Kidney (tissue), 22 donors: ENCODE measurements around the gene CXCR4. TPM values are rescaled to one million over a fixed set of nuclear protein-coding genes. Genes with fewer than 3 reads are reported as not detected.
A peak's percentile ranks its signal among the peaks of the same experiment; 100 is the strongest.

Experiments
- DNase-seq, 5 donors: peaks; one replicate each; pipeline ENCODE4 v3.0.0-alpha.2; 2013 to 2020
- FAIRE-seq: peaks from 2 replicates; lab custom pipeline; 2012; peaks lifted over from hg19 to GRCh38; lab: Jason Lieb, UNC
- H3K27ac ChIP-seq, 2 donors: one replicate each; pipeline ENCODE4 v1.7.0; 2013; ENCODE audit warnings: low read depth in 2 of 2, low read length in 2 of 2, inconsistent platforms in 1 of 2
- H3K27me3 ChIP-seq: one replicate; pipeline ENCODE4 v1.7.1; 2013; ENCODE audit warnings: low read length, inconsistent platforms; ENCODE audit not compliant: control insufficient read depth, insufficient read depth
- H3K36me3 ChIP-seq, 3 donors: one replicate each; pipeline versions ENCODE4 v1.7.0 to v1.7.1; 2013; ENCODE audit warnings: low read length in 3 of 3, control low read depth in 1 of 3, inconsistent platforms in 1 of 3; ENCODE audit not compliant: insufficient read depth in 3 of 3, control insufficient read depth in 2 of 3
- H3K4me1 ChIP-seq, 3 donors: one replicate each; pipeline versions ENCODE4 v1.7.0 to v1.7.1; 2013; ENCODE audit warnings: low read length in 3 of 3, inconsistent platforms in 1 of 3, low read depth in 1 of 3; ENCODE audit not compliant: control insufficient read depth in 2 of 3, insufficient read depth in 2 of 3
- H3K4me3 ChIP-seq, 3 donors: one replicate each; pipeline versions ENCODE4 v1.7.0 to v1.8.1; 2013; ENCODE audit warnings: low read length in 3 of 3, control low read depth in 1 of 3, inconsistent platforms in 1 of 3
- H3K9ac ChIP-seq, 3 donors: one replicate each; pipeline versions ENCODE4 v1.7.0 to v1.7.1; 2013; ENCODE audit warnings: low read length in 3 of 3, control low read depth in 1 of 3, inconsistent platforms in 1 of 3
- H3K9me3 ChIP-seq, 3 donors: one replicate each; pipeline versions ENCODE4 v1.7.0 to v1.7.1; 2013; ENCODE audit warnings: low read length in 3 of 3, control low read depth in 1 of 3, inconsistent platforms in 1 of 3; ENCODE audit not compliant: control insufficient read depth in 2 of 3, insufficient read depth in 1 of 3
- intact Hi-C: fragments of 100-400 bp; cut with DNase I; formaldehyde crosslinking; loops from one replicate; pipeline ENCODE4 v1.11.1; 2022
- long read RNA-seq, 10 donors: library from polyadenylated mRNA in 1 of 10; unstranded in 1 of 10; transcript quantifications; one replicate each; pipeline ENCODE4 v2.0.0 and lab custom pipeline, GENCODE V29; 2021 to 2026
- polyA plus RNA-seq: library from polyadenylated mRNA; stranded (reverse); fragments of 350-450 nt; fragmentation: Illumina TruSeq; extraction: RNeasy Lipid Tissue Mini Kit (QIAGEN cat#74804); gene quantifications from one replicate; pipeline ENCODE4 v1.2.3, GENCODE V29; 2014; ENCODE audit warnings: low read depth, low replicate concordance; ENCODE audit not compliant: insufficient read depth
- total RNA-seq: library from RNA; stranded (reverse); fragmentation: NEBNext Ultra II Directional; extraction: Animal tissue kit (Norgen Biotek cat#: 25700); gene quantifications from one replicate; pipeline ENCODE4 v1.2.1, GENCODE V29; 2021
- TF ChIP-seq, protein P1 (sequence below): IDR thresholded peaks from 3 replicates; pipeline ENCODE4 v1.5.1; 2012; ENCODE audit warnings: mild to moderate bottlenecking, moderate library complexity, borderline replicate concordance; ENCODE audit not compliant: insufficient read depth; ENCODE audit errors: extremely low read depth
- donor health status: control.
- donor health status: control.
- donor health status: control.
- donor health status: control.
- donor health status: control.
- donor health status: DM: yes; HTN: yes; CAD: no.
- donor health status: Normal renal cell carcinoma (clear cell type).

The CXCR4 gene
- total RNA-seq: 51.9 TPM
- 9.5 TPM for polyA plus RNA-seq
- long read RNA-seq, donor 1, transcript CXCR4-202 (1 exons, 1,895 nt): major isoform, 15 of 27 reads
- long read RNA-seq, donor 1, transcript CXCR4-201 (2 exons, 1,682 nt): minor isoform, 12 of 27 reads
- long read RNA-seq, donor 1, partial matches to known transcripts: 0 of 27 reads
- long read RNA-seq, donor 1, other reads (novel, unspliced or antisense): 0 of 27 reads
- long read RNA-seq, donor 2, transcript CXCR4-202 (1 exons, 1,895 nt): minor isoform, 7 of 19 reads
- long read RNA-seq, donor 2, transcript CXCR4-201 (2 exons, 1,682 nt): major isoform, 12 of 19 reads
- long read RNA-seq, donor 2, partial matches to known transcripts: 0 of 19 reads
- long read RNA-seq, donor 2, other reads (novel, unspliced or antisense): 0 of 19 reads
- long read RNA-seq, donor 3, transcript CXCR4-202 (1 exons, 1,895 nt): minor isoform, 8 of 27 reads
- long read RNA-seq, donor 3, transcript CXCR4-201 (2 exons, 1,682 nt): major isoform, 19 of 27 reads
- long read RNA-seq, donor 3, partial matches to known transcripts: 0 of 27 reads
- long read RNA-seq, donor 3, other reads (novel, unspliced or antisense): 0 of 27 reads
- long read RNA-seq, donor 4, transcript CXCR4-201 (2 exons, 1,682 nt): major isoform, 8 of 14 reads
- long read RNA-seq, donor 4, transcript CXCR4-202 (1 exons, 1,895 nt): minor isoform, 6 of 14 reads
- long read RNA-seq, donor 4, partial matches to known transcripts: 0 of 14 reads
- long read RNA-seq, donor 4, other reads (novel, unspliced or antisense): 0 of 14 reads
- long read RNA-seq, donor 5, partial matches to known transcripts: 0 of 2 reads
- long read RNA-seq, donor 5, other reads (novel, unspliced or antisense): 0 of 2 reads
- long read RNA-seq, donor 6, transcript CXCR4-202 (1 exons, 1,895 nt): minor isoform, 29 of 63 reads
- long read RNA-seq, donor 6, transcript CXCR4-201 (2 exons, 1,682 nt): major isoform, 34 of 63 reads
- long read RNA-seq, donor 6, partial matches to known transcripts: 0 of 63 reads
- long read RNA-seq, donor 6, other reads (novel, unspliced or antisense): 0 of 63 reads
- long read RNA-seq, donor 7, transcript CXCR4-201 (2 exons, 1,682 nt): major isoform, 17 of 20 reads
- long read RNA-seq, donor 7, partial matches to known transcripts: 0 of 20 reads
- long read RNA-seq, donor 7, other reads (novel, unspliced or antisense): 0 of 20 reads
- long read RNA-seq, donor 8, transcript CXCR4-201 (2 exons, 1,682 nt): major isoform, 25 of 43 reads
- long read RNA-seq, donor 8, transcript CXCR4-202 (1 exons, 1,895 nt): minor isoform, 18 of 43 reads
- long read RNA-seq, donor 8, partial matches to known transcripts: 0 of 43 reads
- long read RNA-seq, donor 8, other reads (novel, unspliced or antisense): 0 of 43 reads
- long read RNA-seq, donor 9, transcript CXCR4-201 (2 exons, 1,682 nt): major isoform, 9 of 16 reads
- long read RNA-seq, donor 9, transcript CXCR4-202 (1 exons, 1,895 nt): minor isoform, 7 of 16 reads
- long read RNA-seq, donor 9, partial matches to known transcripts: 0 of 16 reads
- long read RNA-seq, donor 9, other reads (novel, unspliced or antisense): 0 of 16 reads
- long read RNA-seq, donor 10, transcript CXCR4-201 (2 exons, 1,682 nt): minor isoform, 10 of 24 reads
- long read RNA-seq, donor 10, transcript CXCR4-202 (1 exons, 1,895 nt): major isoform, 14 of 24 reads
- long read RNA-seq, donor 10, partial matches to known transcripts: 0 of 24 reads
- long read RNA-seq, donor 10, other reads (novel, unspliced or antisense): 0 of 24 reads

DNA sequence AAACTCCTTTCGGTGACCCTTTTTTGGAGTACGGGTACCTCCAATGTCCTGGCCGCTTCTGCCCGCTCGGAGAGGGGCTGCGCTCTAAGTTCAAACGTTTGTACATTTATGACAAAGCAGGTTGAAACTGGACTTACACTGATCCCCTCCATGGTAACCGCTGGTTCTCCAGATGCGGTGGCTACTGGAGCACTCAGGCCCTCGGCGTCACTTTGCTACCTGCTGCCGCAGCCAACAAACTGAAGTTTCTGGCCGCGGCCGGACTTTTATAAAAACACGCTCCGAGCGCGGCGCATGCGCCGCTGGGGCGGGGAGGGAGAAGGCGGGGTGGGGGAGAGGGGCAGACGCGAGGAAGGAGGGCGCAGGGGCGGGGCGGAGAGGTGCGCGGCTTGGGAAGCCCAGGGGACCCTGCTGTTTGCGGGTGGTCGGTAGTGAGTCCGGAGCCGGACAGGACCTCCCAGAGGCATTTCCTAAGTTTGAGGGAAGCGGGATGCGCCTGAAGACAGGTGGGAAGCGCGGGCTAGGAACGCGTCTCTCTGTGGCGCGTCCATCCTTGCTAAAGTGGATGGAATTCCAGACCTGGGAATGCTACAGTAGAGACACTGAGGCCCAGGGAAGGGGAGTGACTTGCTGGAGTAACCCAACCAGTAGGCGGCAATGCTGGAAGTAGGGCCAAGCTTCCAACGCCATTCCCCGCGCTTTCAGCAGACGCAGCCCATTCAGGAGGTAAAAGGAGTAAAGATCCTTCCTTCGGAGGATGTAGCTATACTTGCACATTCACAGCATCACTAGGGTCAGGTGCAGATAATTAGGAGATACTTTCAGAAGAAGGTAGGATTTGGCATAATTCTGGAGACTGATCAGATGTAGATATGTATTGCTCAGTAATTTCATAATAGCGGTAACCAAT lies at the start of gene CXCR4:
Gene CXCR4, minus strand, starts transcription at position 241 of the 910 bp plus-strand sequence. Its CDS starts 89 bp downstream, at position 152.
- no peak for FAIRE-seq

DNA sequence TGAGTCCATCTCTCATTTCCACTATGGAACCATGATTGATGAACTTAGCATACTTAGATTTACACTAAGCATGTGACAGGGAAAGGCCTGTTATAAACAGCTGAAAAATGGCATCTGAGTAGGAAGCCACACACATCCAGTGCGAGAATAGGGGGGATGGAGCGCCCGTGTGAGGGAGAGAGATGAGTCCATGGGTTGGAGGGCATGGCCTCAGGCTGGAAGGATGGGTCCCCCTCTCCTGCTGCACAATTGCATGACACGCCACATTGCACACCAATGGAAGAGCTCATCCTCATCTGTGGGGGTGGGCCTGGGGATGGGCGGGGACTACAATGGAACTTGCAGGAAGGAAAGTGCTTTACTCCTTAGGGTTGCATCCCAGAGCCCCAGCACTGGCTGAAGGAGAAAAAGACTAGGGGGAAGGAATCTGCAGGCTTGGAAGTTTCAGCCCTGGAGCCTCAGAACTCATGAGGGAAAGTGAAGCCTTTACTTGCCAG lies 46.4 kb upstream of the CXCR4 start:
- H3K27ac ChIP-seq: no peak overlapping the region
- TF ChIP-seq, protein P1, sequence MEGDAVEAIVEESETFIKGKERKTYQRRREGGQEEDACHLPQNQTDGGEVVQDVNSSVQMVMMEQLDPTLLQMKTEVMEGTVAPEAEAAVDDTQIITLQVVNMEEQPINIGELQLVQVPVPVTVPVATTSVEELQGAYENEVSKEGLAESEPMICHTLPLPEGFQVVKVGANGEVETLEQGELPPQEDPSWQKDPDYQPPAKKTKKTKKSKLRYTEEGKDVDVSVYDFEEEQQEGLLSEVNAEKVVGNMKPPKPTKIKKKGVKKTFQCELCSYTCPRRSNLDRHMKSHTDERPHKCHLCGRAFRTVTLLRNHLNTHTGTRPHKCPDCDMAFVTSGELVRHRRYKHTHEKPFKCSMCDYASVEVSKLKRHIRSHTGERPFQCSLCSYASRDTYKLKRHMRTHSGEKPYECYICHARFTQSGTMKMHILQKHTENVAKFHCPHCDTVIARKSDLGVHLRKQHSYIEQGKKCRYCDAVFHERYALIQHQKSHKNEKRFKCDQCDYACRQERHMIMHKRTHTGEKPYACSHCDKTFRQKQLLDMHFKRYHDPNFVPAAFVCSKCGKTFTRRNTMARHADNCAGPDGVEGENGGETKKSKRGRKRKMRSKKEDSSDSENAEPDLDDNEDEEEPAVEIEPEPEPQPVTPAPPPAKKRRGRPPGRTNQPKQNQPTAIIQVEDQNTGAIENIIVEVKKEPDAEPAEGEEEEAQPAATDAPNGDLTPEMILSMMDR: no peak
- H3K27me3 ChIP-seq: no peaks in the 10 kb centered on the region
- no peaks in the 10 kb centered on the region for H3K9me3 ChIP-seq
- no peak for FAIRE-seq
- H3K4me1 ChIP-seq: no peaks in the 10 kb centered on the region
- intact Hi-C loops: no loop called here
- H3K36me3 ChIP-seq: no peaks in the 10 kb centered on the region
- no peak overlapping the region for H3K9ac ChIP-seq
- H3K4me3 ChIP-seq: no peak overlapping the region
- no peak for DNase-seq

More for the DNA sequence above, at the start of gene CXCR4:
- peaks cover 0 to 4% (median 2%) of the 10 kb centered on the region in 3 donors for H3K36me3 ChIP-seq
- H3K27me3 ChIP-seq: peaks cover 5% of the 10 kb centered on the region
- TF ChIP-seq, protein P1: peak; percentile 1
- peak within 1 kb of the TSS; percentile 6 to 81 for H3K27ac ChIP-seq
- DNase-seq: peak; percentile 89 to 94 (median 91)
- intact Hi-C loops: no loop called here
- H3K9ac ChIP-seq: peak within 1 kb of the TSS; percentile 28 to 57 (median 53)
- H3K4me1 ChIP-seq: peaks cover 0 to 11% (median 6%) of the 10 kb centered on the region in 3 donors
- H3K9me3 ChIP-seq: no peaks in the 10 kb centered on the region
- H3K4me3 ChIP-seq: peak within 1 kb of the TSS; percentile 69 to 74 (median 72)
